ENCODE data around the gene OR10G4.

OR10G4 gene

GRCh38 chr11:124026498-124026897 is 13.7 kb downstream of the OR10G4 start, which contains the start of gene OR10G8:
TSS of gene OR10G8 (plus strand) at chr11:124026798. CDS start at chr11:124029623, 2,825 bp downstream.
- ChIA-PET POLR2A (no interaction called here), CTCF (no interaction called here)
- no peak for TF ChIP-seq CTCF (IDR thresholded peaks at IDR 0.05; ENCODE audit: control extremely low read depth, extremely low read depth, low read depth, missing control alignments)
- DNase-seq (ENCODE audit: extremely low spot score), result no peak

GRCh38 chr11:124036666-124037065 is 23.9 kb downstream of the OR10G4 start:
- CTCF ChIA-PET, result no interaction called here
- POLR2A ChIA-PET, result no interaction called here
- no peak for DNase-seq (ENCODE audit: extremely low spot score)
- TF ChIP-seq CTCF (IDR thresholded peaks at IDR 0.05; ENCODE audit: control extremely low read depth, extremely low read depth, low read depth, missing control alignments), result no peak

GRCh38 chr11:124039557-124039956 is 26.8 kb downstream of the OR10G4 start:
- CTCF ChIA-PET, result interaction anchor here (1.2 kb wide), 1 partner anchor 32 kb away, joined by 3 read pairs; no protein-coding TSS in a partner anchor
- no peak for DNase-seq (ENCODE audit: extremely low spot score)
- no peak for TF ChIP-seq CTCF (IDR thresholded peaks at IDR 0.05; ENCODE audit: control extremely low read depth, extremely low read depth, low read depth, missing control alignments)
- POLR2A ChIA-PET, result no interaction called here

GRCh38 chr11:124041254-124041653 is 28.5 kb downstream of the OR10G4 start, which contains the start of gene OR10G7:
TSS of gene OR10G7 (minus strand) at chr11:124041325. CDS start at chr11:124039001, 2,324 bp downstream.
- CTCF ChIA-PET, result no interaction called here
- POLR2A ChIA-PET, result no interaction called here
- DNase-seq (ENCODE audit: extremely low spot score), result no peak
- TF ChIP-seq CTCF (IDR thresholded peaks at IDR 0.05; ENCODE audit: control extremely low read depth, extremely low read depth, low read depth, missing control alignments), result no peak

- no peak for TF ChIP-seq CTCF (IDR thresholded peaks at IDR 0.05; ENCODE audit: control extremely low read depth, extremely low read depth, low read depth, missing control alignments)
- DNase-seq (ENCODE audit: extremely low spot score), result no peak
- POLR2A ChIA-PET, result no interaction called here
- CTCF ChIA-PET, result interaction anchor here (1.0 to 1.5 kb wide), 2 partner anchors 9 to 12 kb away, joined by 3 read pairs; no protein-coding TSS in a partner anchor
Measured at GRCh38 chr11:124043420-124043819, 30.6 kb downstream of the OR10G4 start.

- no peak for TF ChIP-seq CTCF (IDR thresholded peaks at IDR 0.05; ENCODE audit: control extremely low read depth, extremely low read depth, low read depth, missing control alignments)
- CTCF ChIA-PET, result no interaction called here
- POLR2A ChIA-PET, result no interaction called here
- DNase-seq (ENCODE audit: extremely low spot score), result no peak
Measured at GRCh38 chr11:124050748-124051147, 38.0 kb downstream of the OR10G4 start.

Measured in GM10248 (cell line).